Gastrocnemius medialis (tissue), 4 donors: Measurements from ENCODE around the gene RASSF5. TPM values are rescaled to one million over a fixed set of nuclear protein-coding genes. Genes with fewer than 3 reads are reported as not detected.

Experiments
- ATAC-seq, 2 donors: fragments of 150-250 bp; one replicate each; pipeline ENCODE4 v1.9.1; 2016
- DNase-seq, 2 donors: peaks; one replicate each; pipeline ENCODE4 v3.0.0-alpha.2; 2019
- H3K27ac ChIP-seq, 4 donors: fragments of 200-600 bp; sonication (generic); 1 replicate in 1 of 4; 2 replicates in 3 of 4; pipeline ENCODE4 v1.5.1; 2016 to 2018; ENCODE audit warnings: mild to moderate bottlenecking in 2 of 4, moderate library complexity in 1 of 4
- H3K27me3 ChIP-seq, 3 donors: fragments of 200-600 bp; sonication (generic) in 2 of 3; 1 replicate in 1 of 3; 2 replicates in 2 of 3; pipeline versions ENCODE4 v1.5.1 to v1.6.0; 2016 to 2019; ENCODE audit warnings: mild to moderate bottlenecking in 1 of 3, moderate library complexity in 1 of 3
- H3K36me3 ChIP-seq, 2 donors: fragments of 200-600 bp; sonication (generic) in 1 of 2; one replicate each; pipeline ENCODE4 v1.5.1; 2017 to 2018
- H3K4me1 ChIP-seq, 2 donors: fragments of 200-600 bp; sonication (generic) in 1 of 2; one replicate each; pipeline ENCODE4 v1.5.1; 2016 to 2017; ENCODE audit warnings: mild to moderate bottlenecking in 2 of 2
- H3K4me3 ChIP-seq, 4 donors: fragments of 200-600 bp; sonication (generic) in 3 of 4; 1 replicate in 1 of 4; 2 replicates in 3 of 4; pipeline ENCODE4 v1.5.1; 2016 to 2019; ENCODE audit warnings: mild to moderate bottlenecking in 2 of 4
- H3K9me3 ChIP-seq, 3 donors: fragments of 200-600 bp; sonication (generic) in 2 of 3; 1 replicate in 1 of 3; 2 replicates in 2 of 3; pipeline ENCODE4 v1.5.1; 2016 to 2019
- CTCF ChIP-seq, 5 experiments: fragments of 450-650 bp in 3 of 5; fragments of 200-600 bp in 2 of 5; sonication (generic) in 2 of 5; IDR thresholded peaks in 4 of 5; conservative IDR thresholded peaks in 1 of 5; 1 replicate in 4 of 5; 2 replicates in 1 of 5; pipeline ENCODE4 v1.5.1; 2016 to 2019; ENCODE audit warnings: antibody characterized with exemption in 5 of 5, mild to moderate bottlenecking in 3 of 5, moderate library complexity in 3 of 5
- POLR2A ChIP-seq, 2 donors: fragments of 450-650 bp; IDR thresholded peaks; one replicate each; pipeline ENCODE4 v1.6.1; 2017; ENCODE audit warnings: antibody characterized with exemption in 2 of 2, mild to moderate bottlenecking in 2 of 2, moderate library complexity in 2 of 2
- in situ Hi-C, 4 donors: fragments of 200-750 bp; cut with MboI; loops; one replicate each; pipeline versions ENCODE4 v1.15.0 to v1.8.0; 2017; ENCODE audit warnings: low sequenced_read_pairs in 4 of 4
- intact Hi-C: fragments of 100-400 bp; cut with DNase I; formaldehyde crosslinking; loops from one replicate; pipeline ENCODE4 v1.15.1; 2023; ENCODE audit warnings: low total_unique reads
- total RNA-seq, 4 donors: library from RNA; depleted of rRNA; stranded (reverse); fragments of >200 nt; gene quantifications; one replicate each; pipeline versions ENCODE4 v1.1.0 to v1.2.3, GENCODE V29; 2016

Gene RASSF5
- total RNA-seq, 4 donors from 2014 or later, result 5.9 to 15.9 (median 9.4) TPM

GRCh38 chr1:206472454-206472853 is 34.9 kb upstream of the RASSF5 start:
- Histone ChIP-seq H3K27ac (no peak overlapping the region), H3K27me3 (peaks cover 2 to 10% (median 5%) of the 10 kb centered on the region in 3 donors), H3K9me3 (no peaks in the 10 kb centered on the region), H3K4me1 (peaks cover 2 to 7% of the 10 kb centered on the region in 2 donors), H3K4me3 (no peak overlapping the region), H3K36me3 (no peaks in the 10 kb centered on the region)
- DNase-seq, result no peak
- intact Hi-C loops (no loop called here), in situ Hi-C loops (no loop called here)
- no peak for TF ChIP-seq POLR2A (IDR thresholded peaks at IDR 0.05)
- TF ChIP-seq CTCF (IDR thresholded peaks at IDR 0.05 in 4 of 5, conservative IDR thresholded peaks at IDR 0.05 in 1 of 5), result no peak
- ATAC-seq, result no peak

GRCh38 chr1:206472886-206473285 is 34.4 kb upstream of the RASSF5 start:
- in situ Hi-C loops, result no loop called here
- Histone ChIP-seq H3K9me3 (no peaks in the 10 kb centered on the region), H3K4me3 (no peak overlapping the region), H3K27me3 (peaks cover 2 to 10% (median 5%) of the 10 kb centered on the region in 3 donors), H3K4me1 (peaks cover 2 to 7% of the 10 kb centered on the region in 2 donors), H3K36me3 (no peaks in the 10 kb centered on the region), H3K27ac (no peak overlapping the region)
- no peak for TF ChIP-seq POLR2A (IDR thresholded peaks at IDR 0.05)
- no peak for TF ChIP-seq CTCF (IDR thresholded peaks at IDR 0.05 in 4 of 5, conservative IDR thresholded peaks at IDR 0.05 in 1 of 5)
- intact Hi-C loops, result no loop called here
- no peak for ATAC-seq
- DNase-seq, result no peak

GRCh38 chr1:206476058-206476457 is 31.3 kb upstream of the RASSF5 start:
- H3K4me1 ChIP-seq, result peaks cover 0 to 2% of the 10 kb centered on the region in 2 donors
- H3K9me3 ChIP-seq, result no peaks in the 10 kb centered on the region
- in situ Hi-C loops (no loop called here), intact Hi-C loops (no loop called here)
- no peak for ATAC-seq
- H3K4me3 ChIP-seq, result no peak overlapping the region
- no peak for DNase-seq
- H3K27ac ChIP-seq, result no peak overlapping the region
- TF ChIP-seq CTCF (IDR thresholded peaks at IDR 0.05 in 4 of 5, conservative IDR thresholded peaks at IDR 0.05 in 1 of 5) (no peak), POLR2A (IDR thresholded peaks at IDR 0.05) (no peak)
- H3K27me3 ChIP-seq, result no peaks in the 10 kb centered on the region
- no peaks in the 10 kb centered on the region for H3K36me3 ChIP-seq

- ATAC-seq, result no peak
- in situ Hi-C loops (no loop called here), intact Hi-C loops (no loop called here)
- no peaks in the 10 kb centered on the region for H3K9me3 ChIP-seq
- no peaks in the 10 kb centered on the region for H3K27me3 ChIP-seq
- TF ChIP-seq POLR2A (IDR thresholded peaks at IDR 0.05) (no peak), CTCF (IDR thresholded peaks at IDR 0.05 in 4 of 5, conservative IDR thresholded peaks at IDR 0.05 in 1 of 5) (no peak)
- no peaks in the 10 kb centered on the region for H3K4me1 ChIP-seq
- H3K27ac ChIP-seq, result no peak overlapping the region
- H3K36me3 ChIP-seq, result no peaks in the 10 kb centered on the region
- no peak for DNase-seq
- H3K4me3 ChIP-seq, result no peak overlapping the region
Measured at GRCh38 chr1:206476591-206476990, 30.7 kb upstream of the RASSF5 start.

GRCh38 chr1:206477110-206477509 is 30.2 kb upstream of the RASSF5 start:
- in situ Hi-C loops (no loop called here), intact Hi-C loops (no loop called here)
- Histone ChIP-seq H3K9me3 (no peaks in the 10 kb centered on the region), H3K36me3 (no peaks in the 10 kb centered on the region), H3K27me3 (no peaks in the 10 kb centered on the region), H3K27ac (no peak overlapping the region), H3K4me3 (no peak overlapping the region), H3K4me1 (no peaks in the 10 kb centered on the region)
- ATAC-seq, result no peak
- no peak for TF ChIP-seq POLR2A (IDR thresholded peaks at IDR 0.05)
- no peak for TF ChIP-seq CTCF (IDR thresholded peaks at IDR 0.05 in 4 of 5, conservative IDR thresholded peaks at IDR 0.05 in 1 of 5)
- DNase-seq, result no peak
